Activated T-cell treated with anti-CD3 and anti-CD28 coated beads, Interleukin-2, amount 50 U/mL, for 4 hours (primary cell): ENCODE measurements around the gene BMP7. TPM values are rescaled to one million over a fixed set of nuclear protein-coding genes. Genes with fewer than 3 reads are reported as not detected.

Source experiments
- ATAC-seq, 2 donors: fragments of 200-7000 bp; cut with Tn5 transposase; one replicate each; pipeline ENCODE4 v1.10.0; 2021
- DNase-seq: peaks from one replicate; pipeline ENCODE4 v3.0.0-alpha.2; 2020
- H3K27me3 Mint-ChIP-seq: one replicate; pipeline ENCODE4 v1.8.0; 2021; ENCODE audit warnings: low read depth, mixed read lengths
- H3K36me3 Mint-ChIP-seq: one replicate; pipeline ENCODE4 v1.8.0; 2022; ENCODE audit warnings: mixed read lengths; ENCODE audit not compliant: insufficient read depth
- H3K4me1 Mint-ChIP-seq: one replicate; pipeline ENCODE4 v1.8.0; 2021; ENCODE audit warnings: low read depth, mixed read lengths
- H3K4me3 Mint-ChIP-seq: one replicate; pipeline ENCODE4 v1.8.0; 2021; ENCODE audit warnings: mild to moderate bottlenecking, moderate library complexity, mixed read lengths
- H3K9me3 Mint-ChIP-seq: one replicate; pipeline ENCODE4 v1.8.0; 2021; ENCODE audit warnings: mixed read lengths
- total RNA-seq, 3 donors: library from RNA; stranded (reverse); gene quantifications; one replicate each; pipeline ENCODE4 v1.2.1, GENCODE V29; 2021

The BMP7 gene
- total RNA-seq, 3 donors from 2014 or later, result 0.08 TPM; not detected in 2

GRCh38 chr20:57173041-57173440 lies 93.4 kb downstream of the BMP7 start:
- H3K36me3 Mint-ChIP-seq, result no peaks in the 10 kb centered on the region
- H3K9me3 Mint-ChIP-seq, result no peaks in the 10 kb centered on the region
- H3K4me1 Mint-ChIP-seq, result no peaks in the 10 kb centered on the region
- DNase-seq (no peak), ATAC-seq (no peak)
- peaks cover 13% of the 10 kb centered on the region for H3K27me3 Mint-ChIP-seq
- no peak overlapping the region for H3K4me3 Mint-ChIP-seq

- ATAC-seq, result no peak
- no peaks in the 10 kb centered on the region for H3K36me3 Mint-ChIP-seq
Observed at GRCh38 chr20:57170343-57170742, 96.1 kb downstream of the BMP7 start.

GRCh38 chr20:57169162-57169561 lies 97.3 kb downstream of the BMP7 start:
- Mint-ChIP-seq H3K4me1 (no peaks in the 10 kb centered on the region), H3K4me3 (no peak overlapping the region), H3K36me3 (no peaks in the 10 kb centered on the region), H3K27me3 (peaks cover 10% of the 10 kb centered on the region), H3K9me3 (no peaks in the 10 kb centered on the region)
- DNase-seq, result no peak
- no peak for ATAC-seq

More at GRCh38 chr20:57170343-57170742, 96.1 kb downstream of the BMP7 start:
- DNase-seq, result no peak
- Mint-ChIP-seq H3K27me3 (peaks cover 15% of the 10 kb centered on the region), H3K4me1 (no peaks in the 10 kb centered on the region), H3K4me3 (no peak overlapping the region), H3K9me3 (no peaks in the 10 kb centered on the region)

GRCh38 chr20:57167971-57168701 lies 98.3 kb downstream of the BMP7 start:
- no peak overlapping the region for H3K4me3 Mint-ChIP-seq
- DNase-seq (no peak), ATAC-seq (no peak)
- H3K36me3 Mint-ChIP-seq, result no peaks in the 10 kb centered on the region
- H3K4me1 Mint-ChIP-seq, result no peaks in the 10 kb centered on the region
- H3K9me3 Mint-ChIP-seq, result no peaks in the 10 kb centered on the region
- peaks cover 10% of the 10 kb centered on the region for H3K27me3 Mint-ChIP-seq

GRCh38 chr20:57167292-57167655 lies 99.2 kb downstream of the BMP7 start:
- Mint-ChIP-seq H3K4me3 (no peak overlapping the region), H3K4me1 (no peaks in the 10 kb centered on the region), H3K36me3 (no peaks in the 10 kb centered on the region), H3K9me3 (no peaks in the 10 kb centered on the region), H3K27me3 (peaks cover 8% of the 10 kb centered on the region)
- DNase-seq, result no peak
- ATAC-seq, result no peak

GRCh38 chr20:57166568-57167291 lies 99.7 kb downstream of the BMP7 start:
- Mint-ChIP-seq H3K9me3 (no peaks in the 10 kb centered on the region), H3K4me1 (no peaks in the 10 kb centered on the region), H3K27me3 (peaks cover 8% of the 10 kb centered on the region), H3K4me3 (no peak overlapping the region), H3K36me3 (no peaks in the 10 kb centered on the region)
- no peak for ATAC-seq
- no peak for DNase-seq

GRCh38 chr20:57165427-57166004 lies 100.9 kb downstream of the BMP7 start:
- no peaks in the 10 kb centered on the region for H3K36me3 Mint-ChIP-seq
- DNase-seq, result no peak
- H3K27me3 Mint-ChIP-seq, result peaks cover 8% of the 10 kb centered on the region
- no peak for ATAC-seq
- H3K9me3 Mint-ChIP-seq, result no peaks in the 10 kb centered on the region
- no peaks in the 10 kb centered on the region for H3K4me1 Mint-ChIP-seq
- H3K4me3 Mint-ChIP-seq, result no peak overlapping the region

- H3K9me3 Mint-ChIP-seq, result no peaks in the 10 kb centered on the region
- H3K4me1 Mint-ChIP-seq, result no peaks in the 10 kb centered on the region
- ATAC-seq, result no peak
- H3K4me3 Mint-ChIP-seq, result no peak overlapping the region
- no peak for DNase-seq
- H3K36me3 Mint-ChIP-seq, result no peaks in the 10 kb centered on the region
- peaks cover 8% of the 10 kb centered on the region for H3K27me3 Mint-ChIP-seq
Observed at GRCh38 chr20:57164872-57165271, 101.6 kb downstream of the BMP7 start.

GRCh38 chr20:57163041-57163440 lies 103.4 kb downstream of the BMP7 start:
- H3K36me3 Mint-ChIP-seq, result no peaks in the 10 kb centered on the region
- no peaks in the 10 kb centered on the region for H3K9me3 Mint-ChIP-seq
- no peaks in the 10 kb centered on the region for H3K4me1 Mint-ChIP-seq
- H3K4me3 Mint-ChIP-seq, result no peak overlapping the region
- ATAC-seq (no peak), DNase-seq (no peak)
- peaks cover 8% of the 10 kb centered on the region for H3K27me3 Mint-ChIP-seq

- no peak for ATAC-seq
Observed at GRCh38 chr20:57162362-57162652, 104.1 kb downstream of the BMP7 start.

GRCh38 chr20:57161478-57162361 lies 104.7 kb downstream of the BMP7 start:
- ATAC-seq, result no peak
- H3K4me3 Mint-ChIP-seq, result no peak overlapping the region

More at GRCh38 chr20:57162362-57162652, 104.1 kb downstream of the BMP7 start:
- no peaks in the 10 kb centered on the region for H3K9me3 Mint-ChIP-seq
- DNase-seq, result no peak
- no peak overlapping the region for H3K4me3 Mint-ChIP-seq
- H3K36me3 Mint-ChIP-seq, result no peaks in the 10 kb centered on the region
- no peaks in the 10 kb centered on the region for H3K4me1 Mint-ChIP-seq
- H3K27me3 Mint-ChIP-seq, result peaks cover 8% of the 10 kb centered on the region

GRCh38 chr20:57160985-57161384 lies 105.5 kb downstream of the BMP7 start:
- H3K36me3 Mint-ChIP-seq, result no peaks in the 10 kb centered on the region
- DNase-seq (no peak), ATAC-seq (no peak)
- H3K4me3 Mint-ChIP-seq, result no peak overlapping the region
- no peaks in the 10 kb centered on the region for H3K9me3 Mint-ChIP-seq
- no peaks in the 10 kb centered on the region for H3K4me1 Mint-ChIP-seq
- peaks cover 6% of the 10 kb centered on the region for H3K27me3 Mint-ChIP-seq

More at GRCh38 chr20:57161478-57162361, 104.7 kb downstream of the BMP7 start:
- Mint-ChIP-seq H3K36me3 (no peaks in the 10 kb centered on the region), H3K27me3 (peaks cover 6% of the 10 kb centered on the region), H3K9me3 (no peaks in the 10 kb centered on the region), H3K4me1 (no peaks in the 10 kb centered on the region)
- no peak for DNase-seq

- no peak overlapping the region for H3K4me3 Mint-ChIP-seq
- H3K36me3 Mint-ChIP-seq, result no peaks in the 10 kb centered on the region
- H3K4me1 Mint-ChIP-seq, result no peaks in the 10 kb centered on the region
- DNase-seq (no peak), ATAC-seq (no peak)
- H3K27me3 Mint-ChIP-seq, result no peaks in the 10 kb centered on the region
- H3K9me3 Mint-ChIP-seq, result no peaks in the 10 kb centered on the region
Observed at GRCh38 chr20:57159945-57160610, 106.4 kb downstream of the BMP7 start.
